A673 (cell line): ENCODE results near the gene CENPF. TPM values are rescaled to one million over a fixed set of nuclear protein-coding genes. Genes with fewer than 3 reads are reported as not detected.

ENCODE experiments used
- BruUV-seq: library from RNA; stranded (reverse); fragments of 400-500 nt; replicated peaks from 2 replicates; lab custom pipeline; 2021; lab: Mats Ljungman, UMichigan
- CTCF ChIA-PET: fragments of 300-600 bp; sonication (Branson Sonifier 250); formaldehyde crosslinking; loops from one replicate; lab custom pipeline; 2022; ENCODE audit warnings: antibody characterized with exemption; lab: Charles Lee
- POLR2A ChIA-PET: fragments of 300-600 bp; sonication (Branson Sonifier 250); formaldehyde crosslinking; loops from one replicate; lab custom pipeline; 2022; ENCODE audit warnings: antibody characterized with exemption; ENCODE audit not compliant: low non-redundant PET; lab: Charles Lee
- DNase-seq: peaks from one replicate; pipeline ENCODE4 v3.0.0-alpha.2; 2015; ENCODE audit warnings: low spot score
- H3K27ac ChIP-seq: fragments of 200-600 bp; sonication (generic); 2 replicates; pipeline ENCODE4 v1.5.1; 2016; ENCODE audit warnings: mixed run types, low read depth, mild to moderate bottlenecking, mixed read lengths, antibody characterized with exemption, low read length; ENCODE audit not compliant: poor library complexity, severe bottlenecking
- H3K27me3 ChIP-seq: fragments of 200-600 bp; sonication (generic); replicated peaks from 2 replicates; pipeline ENCODE4 v1.6.1; 2017; ENCODE audit warnings: mixed run types, low read depth, mild to moderate bottlenecking, mixed read lengths, antibody characterized with exemption, low read length; ENCODE audit not compliant: insufficient read depth, poor library complexity
- H3K36me3 ChIP-seq: fragments of 200-600 bp; sonication (generic); 2 replicates; pipeline ENCODE4 v1.6.1; 2016; ENCODE audit warnings: mixed run types, mild to moderate bottlenecking, mixed read lengths, antibody characterized with exemption, low read length; ENCODE audit not compliant: insufficient read depth, poor library complexity, severe bottlenecking
- H3K4me1 ChIP-seq: fragments of 200-600 bp; sonication (generic); 2 replicates; pipeline ENCODE4 v1.6.1; 2017; ENCODE audit warnings: mixed run types, mild to moderate bottlenecking, mixed read lengths, antibody characterized with exemption, low read length; ENCODE audit not compliant: insufficient read depth, poor library complexity, severe bottlenecking
- H3K4me3 ChIP-seq: fragments of 200-600 bp; sonication (generic); 2 replicates; pipeline ENCODE4 v1.5.1; 2016; ENCODE audit warnings: low read depth, mixed run types, mild to moderate bottlenecking, mixed read lengths, low read length; ENCODE audit not compliant: poor library complexity, severe bottlenecking
- H3K9me3 ChIP-seq: fragments of 200-600 bp; sonication (generic); 2 replicates; pipeline ENCODE4 v1.6.1; 2016; ENCODE audit warnings: mixed run types, low read depth, mild to moderate bottlenecking, mixed read lengths, antibody characterized with exemption, low read length; ENCODE audit not compliant: poor library complexity, severe bottlenecking
- CTCF ChIP-seq: fragments of 300-800, 200-600 bp; sonication (generic); conservative IDR thresholded peaks from 2 replicates; pipeline ENCODE4 v1.5.1; 2017; ENCODE audit warnings: low read depth, mild to moderate bottlenecking, antibody characterized with exemption, low read length, moderate library complexity, mixed read lengths
- EZH2 ChIP-seq: fragments of 200-600 bp; sonication (generic); IDR thresholded peaks from 2 replicates; pipeline ENCODE4 v1.6.1; 2017; ENCODE audit warnings: borderline replicate concordance, low read depth, mild to moderate bottlenecking, mixed read lengths, antibody characterized with exemption, low read length; ENCODE audit not compliant: poor library complexity, severe bottlenecking
- intact Hi-C: fragments of 100-400 bp; cut with micrococcal nuclease; formaldehyde crosslinking; loops from one replicate; pipeline ENCODE4 v1.10.0; 2022; ENCODE audit not compliant: unreplicated experiment
- total RNA-seq: library from RNA; stranded (reverse); gene quantifications from 2 replicates; pipeline ENCODE4 v1.2.3, GENCODE V29; 2021

The CENPF gene
- total RNA-seq, 1 experiment from 2014 or later: 273 TPM

GRCh38 chr1:214563881-214564280 is 39.1 kb upstream of the CENPF start:
- H3K36me3 ChIP-seq: no peaks in the 10 kb centered on the region
- CTCF ChIA-PET: no interaction called here
- BruUV-seq: no TSS peak
- peaks cover 16% of the 10 kb centered on the region for H3K4me1 ChIP-seq
- no peak overlapping the region for H3K27ac ChIP-seq
- H3K4me3 ChIP-seq: no peak overlapping the region
- TF ChIP-seq CTCF (no peak), EZH2 (no peak)
- POLR2A ChIA-PET: no interaction called here
- H3K9me3 ChIP-seq: no peaks in the 10 kb centered on the region
- DNase-seq: no peak
- intact Hi-C loops: no loop called here
- no peaks in the 10 kb centered on the region for H3K27me3 ChIP-seq

GRCh38 chr1:214565310-214565709 is 37.7 kb upstream of the CENPF start:
- Histone ChIP-seq H3K9me3 (no peaks in the 10 kb centered on the region), H3K4me1 (peaks cover 16% of the 10 kb centered on the region), H3K27ac (no peak overlapping the region), H3K27me3 (no peaks in the 10 kb centered on the region), H3K4me3 (no peak overlapping the region), H3K36me3 (no peaks in the 10 kb centered on the region)
- intact Hi-C loops: no loop called here
- no TSS peak for BruUV-seq
- CTCF ChIA-PET: interaction anchor here (0.6 kb wide), 1 partner anchor 25 kb away, joined by 5 read pairs; no protein-coding TSS in a partner anchor
- DNase-seq: no peak
- POLR2A ChIA-PET: interaction anchor here (0.6 kb wide), 1 partner anchor 14 kb away, joined by 9 read pairs; no protein-coding TSS in a partner anchor
- TF ChIP-seq EZH2: no peak
- no peak for TF ChIP-seq CTCF

- H3K36me3 ChIP-seq: no peaks in the 10 kb centered on the region
- intact Hi-C loops: no loop called here
- DNase-seq: no peak
- H3K9me3 ChIP-seq: no peaks in the 10 kb centered on the region
- H3K4me3 ChIP-seq: no peak overlapping the region
- H3K27ac ChIP-seq: no peak overlapping the region
- peaks cover 16% of the 10 kb centered on the region for H3K4me1 ChIP-seq
- no TSS peak for BruUV-seq
- H3K27me3 ChIP-seq: no peaks in the 10 kb centered on the region
- ChIA-PET CTCF (interaction anchor here (0.6 kb wide), 1 partner anchor 24 kb away, joined by 5 read pairs; no protein-coding TSS in a partner anchor), POLR2A (interaction anchor here (0.5 to 0.7 kb wide), 2 partner anchors 32 to 45 kb away, joined by 3 to 4 read pairs; no protein-coding TSS in a partner anchor)
- TF ChIP-seq CTCF (no peak), EZH2 (no peak)
These were observed 36.6 kb upstream of the CENPF start for GRCh38 chr1:214566158-214567104.
